H1 (cell line): ENCODE data around the gene SMCO1. TPM values are rescaled to one million over a fixed set of nuclear protein-coding genes. Genes with fewer than 3 reads are reported as not detected.

Experiments
- CTCF ChIA-PET: fragments of 300-600 bp; sonication (Branson Sonifier 250); formaldehyde crosslinking; loops from one replicate; lab custom pipeline; 2021; ENCODE audit not compliant: partially characterized antibody; lab: Charles Lee
- POLR2A ChIA-PET: fragments of 300-600 bp; sonication (Branson Sonifier 250); formaldehyde crosslinking; loops from one replicate; lab custom pipeline; 2021; ENCODE audit warnings: inconsistent platforms; ENCODE audit not compliant: partially characterized antibody; lab: Charles Lee
- DNase-seq, 2 experiments: peaks; one replicate each; pipeline versions ENCODE4 v3.0.0 to v3.0.0-alpha.2; 2010 to 2022; ENCODE audit warnings: low spot score in 2 of 2, low read depth in 1 of 2, mixed read lengths in 1 of 2
- FAIRE-seq: peaks from 2 replicates; lab custom pipeline; 2011; peaks lifted over from hg19 to GRCh38; lab: Jason Lieb, UNC
- H2AFZ ChIP-seq: 2 replicates; pipeline ENCODE4 v1.8.1; 2012; ENCODE audit warnings: low read length, inconsistent platforms
- H2AK5ac ChIP-seq: 2 replicates; pipeline ENCODE4 v1.6.1; 2013; ENCODE audit warnings: low read depth, low read length
- H2BK120ac ChIP-seq: replicated peaks from 2 replicates; pipeline ENCODE3; 2013; ENCODE audit warnings: low read depth, low read length, inconsistent platforms
- H2BK12ac ChIP-seq: 2 replicates; pipeline ENCODE4 v1.6.1; 2013; ENCODE audit warnings: low read depth, low read length
- H2BK15ac ChIP-seq: 2 replicates; pipeline ENCODE4 v1.6.1; 2013; ENCODE audit warnings: low read length
- H2BK20ac ChIP-seq: 2 replicates; pipeline ENCODE4 v1.6.1; 2013; ENCODE audit warnings: low read length
- H2BK5ac ChIP-seq: 2 replicates; pipeline ENCODE4 v1.6.1; 2013; ENCODE audit warnings: low read depth, low read length
- H3K14ac ChIP-seq: 2 replicates; pipeline ENCODE4 v1.6.1; 2013; ENCODE audit warnings: inconsistent platforms; ENCODE audit not compliant: insufficient read length
- H3K18ac ChIP-seq: 2 replicates; pipeline ENCODE4 v1.6.1; 2013; ENCODE audit warnings: low read length; ENCODE audit errors: extremely low read depth
- H3K23ac ChIP-seq: 2 replicates; pipeline ENCODE4 v1.6.1; 2013; ENCODE audit warnings: inconsistent platforms; ENCODE audit not compliant: insufficient read length
- H3K23me2 ChIP-seq: 2 replicates; pipeline ENCODE4 v1.6.1; 2013; ENCODE audit warnings: low read depth, low read length
- H3K27ac ChIP-seq: 2 replicates; pipeline ENCODE4 v1.6.1; 2011; ENCODE audit warnings: low read depth, low read length, inconsistent platforms
- H3K27me3 ChIP-seq, 4 experiments: replicated peaks in 1 of 4; 1 replicate in 1 of 4; 2 replicates in 3 of 4; pipeline versions ENCODE4 v1.6.1 to v1.8.1; 2011 to 2013; ENCODE audit warnings: low read length in 3 of 4, mild to moderate bottlenecking in 3 of 4, inconsistent platforms in 2 of 4, mixed read lengths in 2 of 4, moderate library complexity in 1 of 4; ENCODE audit not compliant: control insufficient read depth in 3 of 4, insufficient read depth in 3 of 4; ENCODE audit errors: extremely low read depth in 1 of 4
- H3K36me3 ChIP-seq, 4 experiments: 2 replicates each; pipeline versions ENCODE4 v1.6.1 to v1.8.1; 2011 to 2013; ENCODE audit warnings: mild to moderate bottlenecking in 4 of 4, low read length in 3 of 4, moderate library complexity in 2 of 4, control low read depth in 1 of 4, inconsistent platforms in 1 of 4; ENCODE audit not compliant: insufficient read depth in 4 of 4, control insufficient read depth in 2 of 4
- H3K4ac ChIP-seq: replicated peaks from 2 replicates; pipeline ENCODE3; 2013; ENCODE audit warnings: low read length, low read depth, mixed read lengths, inconsistent platforms; ENCODE audit not compliant: insufficient read length
- H3K4me1 ChIP-seq, 4 experiments: replicated peaks in 1 of 4; 1 replicate in 1 of 4; 2 replicates in 3 of 4; pipeline versions ENCODE4 v1.6.1 to v1.8.1; 2011 to 2013; ENCODE audit warnings: low read length in 3 of 4, inconsistent platforms in 2 of 4, mixed read lengths in 1 of 4; ENCODE audit not compliant: insufficient read depth in 4 of 4, control insufficient read depth in 3 of 4
- H3K4me2 ChIP-seq, 2 experiments: 2 replicates each; pipeline versions ENCODE4 v1.6.1 to v1.8.1; 2011 to 2013; ENCODE audit warnings: low read depth in 2 of 2, low read length in 2 of 2, control low read depth in 1 of 2, inconsistent platforms in 1 of 2, mild to moderate bottlenecking in 1 of 2; ENCODE audit not compliant: insufficient read depth in 1 of 2
- H3K4me3 ChIP-seq, 4 experiments: fragments of 200-600, 300-600 bp in 1 of 4; sonication (generic), shearing (Covaris generic), sonication (Bioruptor Twin) in 1 of 4; 2 replicates each; pipeline versions ENCODE4 v1.5.1 to v1.8.1; 2011 to 2016; ENCODE audit warnings: low read length in 4 of 4, low read depth in 3 of 4, control low read depth in 2 of 4, inconsistent platforms in 2 of 4, mild to moderate bottlenecking in 2 of 4, mixed read lengths in 1 of 4, moderate library complexity in 1 of 4; ENCODE audit not compliant: insufficient read depth in 2 of 4; ENCODE audit errors: extremely low read depth in 1 of 4
- H3K56ac ChIP-seq: replicated peaks from 2 replicates; pipeline ENCODE3; 2013; ENCODE audit warnings: low read depth, mild to moderate bottlenecking, mixed read lengths, low read length, inconsistent platforms; ENCODE audit not compliant: insufficient read length
- H3K79me1 ChIP-seq: 2 replicates; pipeline ENCODE4 v1.6.1; 2013; ENCODE audit warnings: low read depth, low read length, control low read depth
- H3K79me2 ChIP-seq, 2 experiments: 2 replicates each; pipeline versions ENCODE4 v1.6.1 to v1.8.1; 2012 to 2013; ENCODE audit warnings: low read length in 2 of 2, mild to moderate bottlenecking in 2 of 2, inconsistent platforms in 1 of 2; ENCODE audit not compliant: insufficient read depth in 2 of 2, control insufficient read depth in 1 of 2
- H3K9ac ChIP-seq, 4 experiments: replicated peaks in 1 of 4; 1 replicate in 1 of 4; 2 replicates in 3 of 4; pipeline versions ENCODE4 v1.6.1 to v1.8.1; 2011 to 2013; ENCODE audit warnings: low read depth in 3 of 4, low read length in 3 of 4, control low read depth in 2 of 4, mild to moderate bottlenecking in 2 of 4, moderate library complexity in 2 of 4, inconsistent platforms in 1 of 4; ENCODE audit errors: extremely low read depth in 1 of 4
- H3K9me3 ChIP-seq, 2 experiments: 2 replicates each; pipeline versions ENCODE4 v1.6.1 to v1.8.1; 2012 to 2013; ENCODE audit warnings: mild to moderate bottlenecking in 2 of 2, moderate library complexity in 2 of 2, control low read depth in 1 of 2, inconsistent platforms in 1 of 2, low read depth in 1 of 2, low read length in 1 of 2, mixed read lengths in 1 of 2; ENCODE audit not compliant: insufficient read depth in 2 of 2
- H4K20me1 ChIP-seq, 2 experiments: replicated peaks in 1 of 2; 2 replicates each; pipeline versions ENCODE3 to v1.8.1; 2011 to 2013; ENCODE audit warnings: inconsistent platforms in 2 of 2, low read length in 2 of 2, mild to moderate bottlenecking in 1 of 2; ENCODE audit not compliant: insufficient read depth in 2 of 2, control insufficient read depth in 1 of 2
- H4K5ac ChIP-seq: 2 replicates; pipeline ENCODE4 v1.6.1; 2013; ENCODE audit warnings: low read length, low read depth, mixed read lengths, inconsistent platforms; ENCODE audit not compliant: insufficient read length
- H4K8ac ChIP-seq: 2 replicates; pipeline ENCODE4 v1.8.0; 2013; ENCODE audit warnings: mild to moderate bottlenecking, moderate library complexity, low read length, inconsistent platforms; ENCODE audit not compliant: insufficient read depth; ENCODE audit errors: extremely low read depth
- H4K91ac ChIP-seq: replicated peaks from 2 replicates; pipeline ENCODE3; 2013; ENCODE audit warnings: low read length, mixed read lengths, inconsistent platforms; ENCODE audit not compliant: insufficient read length
- CBX8 ChIP-seq: fragments of 300-800, 300-1000 bp; sonication (generic); IDR thresholded peaks from 2 replicates; pipeline ENCODE4 v1.7.1; 2016; ENCODE audit warnings: low read depth, low read length, borderline replicate concordance
- CEBPB ChIP-seq: IDR thresholded peaks from 2 replicates; pipeline ENCODE4 v1.6.1; 2012; ENCODE audit warnings: low read depth, low read length
- EGR1 ChIP-seq: IDR thresholded peaks from 2 replicates; pipeline ENCODE4 v1.6.1; 2011; ENCODE audit warnings: low read depth, low read length, borderline replicate concordance
- KDM4A ChIP-seq: IDR thresholded peaks from one replicate; pipeline ENCODE4 v1.7.1; 2012; ENCODE audit warnings: low read depth, mild to moderate bottlenecking, moderate library complexity, low read length, inconsistent platforms; ENCODE audit not compliant: severe bottlenecking
- KDM5A ChIP-seq: fragments of 200-600 bp; IDR thresholded peaks from 2 replicates; pipeline ENCODE4 v1.7.1; 2012; ENCODE audit warnings: mild to moderate bottlenecking, low read length, inconsistent platforms, mixed read lengths
- MAFK ChIP-seq: IDR thresholded peaks from 2 replicates; pipeline ENCODE4 v1.6.1; 2012; ENCODE audit warnings: low read depth, mild to moderate bottlenecking, improper control_type of control experiment, low read length
- SIRT6 ChIP-seq: IDR thresholded peaks from one replicate; pipeline ENCODE4 v1.7.1; 2012; ENCODE audit warnings: low read length, inconsistent platforms
- SP1 ChIP-seq: IDR thresholded peaks from 2 replicates; pipeline ENCODE4 v1.6.1; 2011; ENCODE audit warnings: low read depth, low read length
- SP2 ChIP-seq: IDR thresholded peaks from 2 replicates; pipeline ENCODE4 v1.6.1; 2012; ENCODE audit warnings: mild to moderate bottlenecking, low read length, inconsistent platforms
- WGBS, 2 experiments: shearing (Covaris generic) in 1 of 2; methylation state at CpG; one replicate each; pipeline versions ENCODE4 v1.1.6 to v1.1.7; 2013 to 2015; ENCODE audit warnings: low lambda C conversion rate in 2 of 2, mixed read lengths in 2 of 2, inconsistent platforms in 1 of 2, low coverage in 1 of 2, missing lambda C conversion rate in 1 of 2; ENCODE audit not compliant: insufficient replicate concordance in 2 of 2, insufficient coverage in 1 of 2, insufficient read length in 1 of 2; ENCODE audit errors: extremely low coverage in 1 of 2, missing lambda C conversion rate in 1 of 2; 5-methylcytosine and 5-hydroxymethylcytosine counted together
- polyA plus RNA-seq, 7 experiments: library from polyadenylated mRNA; depleted of rRNA in 3 of 7; stranded (reverse) in 5 of 7; unstranded in 2 of 7; fragments of >200 nt in 5 of 7; fragments of 200-250 nt in 2 of 7; gene quantifications; 1 replicate in 5 of 7; 2 replicates in 1 of 7; 4 replicates in 1 of 7; pipeline versions ENCODE4 v1.2.1 to v1.2.3, GENCODE V29; 2011 to 2013; ENCODE audit warnings: missing spikeins in 2 of 7, mixed read lengths in 2 of 7
- total RNA-seq: library from RNA; stranded (reverse); fragmentation: NEBNext Ultra II Directional; extraction: Animal tissue kit (Norgen Biotek cat#: 25700); gene quantifications from 2 replicates; pipeline ENCODE4 v1.2.1, GENCODE V29; 2021
- TF ChIP-seq, protein P1 (sequence below): IDR thresholded peaks from 2 replicates; pipeline ENCODE4 v1.6.1; 2012; ENCODE audit warnings: low read length, inconsistent platforms
- TF ChIP-seq, protein P2 (sequence below): IDR thresholded peaks from 2 replicates; pipeline ENCODE4 v1.6.1; 2012; ENCODE audit warnings: inconsistent platforms

SMCO1 gene
- total and polyA plus RNA-seq, 2 of the 8 experiments (the other 6 are each of a cell fraction or from before 2014, with no cell fraction given) = 0.03 TPM; not detected in 1

DNA sequence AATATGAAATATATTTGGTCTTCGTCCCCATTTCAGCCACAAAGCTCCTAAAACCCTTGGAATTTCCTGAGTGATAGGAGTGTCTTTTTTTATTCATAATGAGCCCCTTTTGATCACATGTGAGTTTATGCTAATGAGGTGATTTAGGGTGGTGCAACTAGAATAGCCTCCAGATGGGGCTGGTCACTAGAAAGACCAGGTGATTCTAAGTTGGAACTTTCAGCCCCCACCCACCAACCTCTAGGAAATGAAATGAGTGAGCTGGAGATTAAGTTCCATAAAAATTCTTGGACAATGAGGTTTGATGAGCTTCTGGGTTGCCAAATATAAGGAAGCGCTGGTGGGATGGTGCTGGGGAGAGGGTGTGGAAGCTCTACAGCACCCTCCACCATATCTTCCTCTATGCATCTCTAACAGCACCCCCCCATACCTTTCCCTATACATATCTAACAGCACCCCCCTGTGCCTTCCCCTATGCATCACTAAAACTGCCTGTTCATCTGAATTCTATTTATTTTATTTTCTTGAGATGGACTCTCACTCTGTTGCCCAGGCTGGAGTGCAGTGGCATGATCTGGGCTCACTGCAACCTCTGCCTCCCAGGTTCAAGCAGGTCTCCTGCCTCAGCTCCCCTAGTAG, 2.1 kb upstream of the SMCO1 start:
- no peak overlapping the region for H2BK20ac ChIP-seq
- 95% methylated on average over 2 of the region's 2 CpGs; no CpG with 5 or more reads in 1 of the 2 experiments for WGBS, 2 experiments
- H3K27ac ChIP-seq = no peak overlapping the region
- DNase-seq (no peak), FAIRE-seq (no peak)
- H2BK5ac ChIP-seq = no peak overlapping the region
- no peak overlapping the region; the same call in 1 of the 2 replicates for H4K8ac ChIP-seq
- H3K36me3 ChIP-seq = peaks cover 0 to 7% (median 0%) of the 10 kb centered on the region in 4 experiments; a peak in 2 of 8 replicates
- H3K14ac ChIP-seq = no peak overlapping the region
- no peak overlapping the region for H2AK5ac ChIP-seq
- H3K18ac ChIP-seq = no peak overlapping the region
- ChIA-PET POLR2A (interaction anchor here (1.7 kb wide), 1 partner anchor 13 kb away, joined by 7 read pairs; the partner anchor contains the start of gene RNF168), CTCF (interaction anchor here (0.6 to 2.5 kb wide), 10 partner anchors 9 to 444 kb away, joined by 3 to 12 read pairs (median 4); no protein-coding TSS in a partner anchor)
- no peak overlapping the region for H3K9ac ChIP-seq
- H3K79me1 ChIP-seq = no peaks in the 10 kb centered on the region
- no peak overlapping the region for H2BK15ac ChIP-seq
- no peak overlapping the region for H3K4ac ChIP-seq
- no peak overlapping the region for H3K4me2 ChIP-seq
- H3K23me2 ChIP-seq = no peaks in the 10 kb centered on the region
- H3K9me3 ChIP-seq = peaks cover 44 to 47% of the 10 kb centered on the region in 2 experiments
- no peak overlapping the region for H4K91ac ChIP-seq
- no peak overlapping the region for H3K23ac ChIP-seq
- no peak overlapping the region for H4K5ac ChIP-seq
- H4K20me1 ChIP-seq = no peaks in the 10 kb centered on the region
- no peak overlapping the region for H2BK12ac ChIP-seq
- H3K79me2 ChIP-seq = no peaks in the 10 kb centered on the region
- H3K27me3 ChIP-seq = no peaks in the 10 kb centered on the region
- no peak overlapping the region for H2BK120ac ChIP-seq
- no peak overlapping the region for H3K4me3 ChIP-seq
- no peak overlapping the region for H3K56ac ChIP-seq
- no peak overlapping the region for H2AFZ ChIP-seq
- no peaks in the 10 kb centered on the region for H3K4me1 ChIP-seq
- no peak for TF ChIP-seq CBX8
- TF ChIP-seq, protein P1, sequence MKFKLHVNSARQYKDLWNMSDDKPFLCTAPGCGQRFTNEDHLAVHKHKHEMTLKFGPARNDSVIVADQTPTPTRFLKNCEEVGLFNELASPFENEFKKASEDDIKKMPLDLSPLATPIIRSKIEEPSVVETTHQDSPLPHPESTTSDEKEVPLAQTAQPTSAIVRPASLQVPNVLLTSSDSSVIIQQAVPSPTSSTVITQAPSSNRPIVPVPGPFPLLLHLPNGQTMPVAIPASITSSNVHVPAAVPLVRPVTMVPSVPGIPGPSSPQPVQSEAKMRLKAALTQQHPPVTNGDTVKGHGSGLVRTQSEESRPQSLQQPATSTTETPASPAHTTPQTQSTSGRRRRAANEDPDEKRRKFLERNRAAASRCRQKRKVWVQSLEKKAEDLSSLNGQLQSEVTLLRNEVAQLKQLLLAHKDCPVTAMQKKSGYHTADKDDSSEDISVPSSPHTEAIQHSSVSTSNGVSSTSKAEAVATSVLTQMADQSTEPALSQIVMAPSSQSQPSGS = no peak
- TF ChIP-seq SP2 = no peak
- no peak for TF ChIP-seq CEBPB
- TF ChIP-seq MAFK = no peak
- TF ChIP-seq, protein P2, sequence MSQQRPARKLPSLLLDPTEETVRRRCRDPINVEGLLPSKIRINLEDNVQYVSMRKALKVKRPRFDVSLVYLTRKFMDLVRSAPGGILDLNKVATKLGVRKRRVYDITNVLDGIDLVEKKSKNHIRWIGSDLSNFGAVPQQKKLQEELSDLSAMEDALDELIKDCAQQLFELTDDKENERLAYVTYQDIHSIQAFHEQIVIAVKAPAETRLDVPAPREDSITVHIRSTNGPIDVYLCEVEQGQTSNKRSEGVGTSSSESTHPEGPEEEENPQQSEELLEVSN = no peak
- TF ChIP-seq SIRT6 = no peak
- TF ChIP-seq EGR1 = no peak
- TF ChIP-seq KDM4A = no peak
- no peak for TF ChIP-seq SP1
- no peak for TF ChIP-seq KDM5A
